Neutrophil (primary cell): ENCODE data around the gene PLIN5.
A peak's percentile ranks its signal among the peaks of the same experiment; 100 is the strongest.

ENCODE experiments used
- H3K27ac ChIP-seq: fragments of 200-600 bp; sonication (generic); 2 replicates; pipeline ENCODE4 v1.5.1; 2016; ENCODE audit warnings: mild to moderate bottlenecking, moderate library complexity
- H3K27me3 ChIP-seq: fragments of 200-600 bp; sonication (generic); 2 replicates; pipeline ENCODE4 v1.6.0; 2016; ENCODE audit warnings: mild to moderate bottlenecking
- H3K36me3 ChIP-seq: fragments of 200-600 bp; sonication (generic); 2 replicates; pipeline ENCODE4 v1.5.1; 2017
- H3K4me1 ChIP-seq, 2 experiments: fragments of 200-600 bp in 1 of 2; sonication (generic) in 1 of 2; 1 replicate in 1 of 2; 2 replicates in 1 of 2; pipeline versions ENCODE4 v1.5.1 to v1.6.1; 2013 to 2016; ENCODE audit warnings: low read depth in 1 of 2, low read length in 1 of 2, mild to moderate bottlenecking in 1 of 2, moderate library complexity in 1 of 2; ENCODE audit not compliant: control insufficient read depth in 1 of 2, insufficient read depth in 1 of 2
- H3K4me3 ChIP-seq, 2 experiments: fragments of 200-600 bp in 1 of 2; sonication (generic) in 1 of 2; 1 replicate in 1 of 2; 2 replicates in 1 of 2; pipeline ENCODE4 v1.5.1; 2013 to 2016; ENCODE audit warnings: low read depth in 1 of 2, low read length in 1 of 2, mild to moderate bottlenecking in 1 of 2, moderate library complexity in 1 of 2
- H3K9me3 ChIP-seq: fragments of 200-600 bp; sonication (generic); 2 replicates; pipeline ENCODE4 v1.5.1; 2016
- TF ChIP-seq, protein P1 (sequence below): fragments of 200-600 bp; sonication (generic); IDR thresholded peaks from 2 replicates; pipeline ENCODE4 v1.5.1; 2016; ENCODE audit warnings: antibody characterized with exemption

The PLIN5 gene

DNA sequence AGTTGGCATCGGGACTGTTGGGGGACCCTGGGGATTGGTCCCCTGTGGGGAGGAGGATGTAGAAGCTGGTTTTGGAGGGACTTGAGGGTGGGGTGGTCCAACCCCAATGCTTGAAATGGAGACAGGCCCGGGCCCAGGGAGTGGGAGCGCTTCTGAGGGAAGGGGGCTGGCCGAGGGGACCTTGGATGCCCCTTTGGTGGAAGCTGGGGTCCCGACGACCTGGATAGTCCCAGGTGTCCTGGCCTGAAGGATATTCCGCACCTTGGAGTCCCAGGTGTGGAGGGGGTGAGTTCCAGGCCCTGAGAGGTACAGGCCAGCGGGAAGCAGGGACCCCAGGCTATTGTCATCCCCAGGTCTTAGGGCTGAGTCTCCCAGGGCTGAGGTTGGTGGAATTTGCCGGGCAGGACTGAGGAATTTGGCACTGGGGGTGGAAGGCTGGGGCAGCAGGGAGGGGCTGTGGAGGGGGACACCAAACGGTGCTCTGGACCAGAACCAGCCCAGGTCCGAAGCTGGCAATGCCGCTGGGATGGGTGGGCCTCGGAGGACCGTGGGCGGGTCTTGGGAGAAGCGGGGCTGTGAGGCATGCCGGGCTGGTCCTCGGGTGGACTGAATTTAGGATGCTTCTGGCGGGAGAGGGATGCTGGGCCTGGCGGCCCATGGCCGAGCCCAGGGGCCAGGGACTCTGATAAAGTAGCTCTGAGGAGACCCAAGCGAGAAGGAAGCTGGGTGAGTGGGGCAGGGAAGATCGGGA lies 61.1 kb downstream of the PLIN5 start:
- peak overlapping the region; percentile 13 for H3K27ac ChIP-seq
- H3K4me3 ChIP-seq = no peak overlapping the region
- TF ChIP-seq, protein P1, sequence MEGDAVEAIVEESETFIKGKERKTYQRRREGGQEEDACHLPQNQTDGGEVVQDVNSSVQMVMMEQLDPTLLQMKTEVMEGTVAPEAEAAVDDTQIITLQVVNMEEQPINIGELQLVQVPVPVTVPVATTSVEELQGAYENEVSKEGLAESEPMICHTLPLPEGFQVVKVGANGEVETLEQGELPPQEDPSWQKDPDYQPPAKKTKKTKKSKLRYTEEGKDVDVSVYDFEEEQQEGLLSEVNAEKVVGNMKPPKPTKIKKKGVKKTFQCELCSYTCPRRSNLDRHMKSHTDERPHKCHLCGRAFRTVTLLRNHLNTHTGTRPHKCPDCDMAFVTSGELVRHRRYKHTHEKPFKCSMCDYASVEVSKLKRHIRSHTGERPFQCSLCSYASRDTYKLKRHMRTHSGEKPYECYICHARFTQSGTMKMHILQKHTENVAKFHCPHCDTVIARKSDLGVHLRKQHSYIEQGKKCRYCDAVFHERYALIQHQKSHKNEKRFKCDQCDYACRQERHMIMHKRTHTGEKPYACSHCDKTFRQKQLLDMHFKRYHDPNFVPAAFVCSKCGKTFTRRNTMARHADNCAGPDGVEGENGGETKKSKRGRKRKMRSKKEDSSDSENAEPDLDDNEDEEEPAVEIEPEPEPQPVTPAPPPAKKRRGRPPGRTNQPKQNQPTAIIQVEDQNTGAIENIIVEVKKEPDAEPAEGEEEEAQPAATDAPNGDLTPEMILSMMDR = no peak

DNA sequence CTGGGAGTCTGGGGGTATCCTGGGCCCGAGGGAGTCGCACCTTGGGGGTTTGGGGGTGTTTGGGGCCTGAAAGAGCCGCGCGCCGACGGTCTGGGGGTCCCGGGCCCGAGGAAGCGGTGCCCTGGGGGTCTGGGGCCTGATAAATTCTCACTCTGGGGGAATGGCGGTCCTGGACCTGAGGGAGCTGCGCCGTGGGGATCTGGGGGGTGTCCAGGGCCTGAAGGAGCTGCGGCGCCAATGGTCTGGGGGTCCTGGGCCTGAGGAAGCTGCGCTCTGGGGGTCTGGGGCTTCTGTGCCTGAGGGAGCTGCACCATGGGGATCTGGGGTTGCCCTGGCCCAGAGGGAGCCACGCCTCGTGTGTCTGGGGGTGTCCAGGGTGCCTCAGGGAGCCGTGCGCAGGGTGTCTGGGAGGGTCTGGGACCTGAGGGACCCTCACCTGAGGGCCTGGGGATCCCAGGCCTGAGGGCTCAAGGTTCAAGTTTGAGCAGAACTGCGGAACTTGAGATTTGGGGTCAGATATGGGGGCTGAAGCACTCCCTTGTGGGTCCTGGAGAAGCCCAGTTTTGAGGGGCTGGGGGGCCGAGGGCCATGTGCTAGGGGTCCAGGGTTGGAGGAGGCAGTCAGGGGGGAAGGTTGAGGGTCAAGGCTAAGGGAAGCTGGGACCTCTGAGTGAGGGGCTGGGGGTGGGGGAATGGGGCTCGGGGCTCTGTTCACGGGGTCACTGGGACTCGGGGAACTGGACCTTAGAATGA lies 61.8 kb downstream of the PLIN5 start:
- Histone ChIP-seq H3K4me3 (peak overlapping the region; percentile 66 to 86), H3K9me3 (no peaks in the 10 kb centered on the region)
- TF ChIP-seq, protein P1 = no peak

More for the DNA sequence above, 61.1 kb downstream of the PLIN5 start:
- Histone ChIP-seq H3K9me3 (no peaks in the 10 kb centered on the region), H3K27me3 (no peaks in the 10 kb centered on the region), H3K4me1 (peaks cover 29 to 35% of the 10 kb centered on the region in 2 experiments), H3K36me3 (peaks cover 33% of the 10 kb centered on the region)

More for the DNA sequence above, 61.8 kb downstream of the PLIN5 start:
- peaks cover 25% of the 10 kb centered on the region for H3K36me3 ChIP-seq
- no peaks in the 10 kb centered on the region for H3K27me3 ChIP-seq
- peaks cover 29 to 35% of the 10 kb centered on the region in 2 experiments for H3K4me1 ChIP-seq
- no peak overlapping the region for H3K27ac ChIP-seq
